ENCODE data around the gene ISYNA1. TPM values are rescaled to one million over a fixed set of nuclear protein-coding genes. Genes with fewer than 3 reads are reported as not detected.

ISYNA1 gene
- total and polyA plus RNA-seq, 10 donors, result 31.7 to 82.3 (median 45.4) TPM

- no peaks in the 10 kb centered on the region for H3K27me3 ChIP-seq (replicated peaks in 1 of 7)
These were observed 37.1 kb upstream of the ISYNA1 start for GRCh38 chr19:18475004-18475453.

GRCh38 chr19:18474366-18474887 is 36.5 kb upstream of the ISYNA1 start:
- Histone ChIP-seq H3K27me3 (replicated peaks in 1 of 7) (no peaks in the 10 kb centered on the region), H3K4me1 (peaks cover 26 to 99% (median 78%) of the 10 kb centered on the region in 6 donors), H3K36me3 (peaks cover 0 to 38% (median 21%) of the 10 kb centered on the region in 6 donors), H3K4me3 (no peak overlapping the region), H3K27ac (peak overlapping the region in 5 of 8 donors; percentile 22 to 91 (median 86)), H3K9me3 (no peaks in the 10 kb centered on the region)
- intact Hi-C loops (cut with DNase I; ENCODE audit: low total_unique reads), result no loop called here
- 84 to 95% (median 88%) methylated on average over 9 to 13 of the region's 13 CpGs for WGBS, 5 donors
- TF ChIP-seq POLR2A (IDR thresholded peaks at IDR 0.05) (no peak), POLR2AphosphoS5 (IDR thresholded peaks at IDR 0.05) (no peak)
- TF ChIP-seq, protein P1, sequence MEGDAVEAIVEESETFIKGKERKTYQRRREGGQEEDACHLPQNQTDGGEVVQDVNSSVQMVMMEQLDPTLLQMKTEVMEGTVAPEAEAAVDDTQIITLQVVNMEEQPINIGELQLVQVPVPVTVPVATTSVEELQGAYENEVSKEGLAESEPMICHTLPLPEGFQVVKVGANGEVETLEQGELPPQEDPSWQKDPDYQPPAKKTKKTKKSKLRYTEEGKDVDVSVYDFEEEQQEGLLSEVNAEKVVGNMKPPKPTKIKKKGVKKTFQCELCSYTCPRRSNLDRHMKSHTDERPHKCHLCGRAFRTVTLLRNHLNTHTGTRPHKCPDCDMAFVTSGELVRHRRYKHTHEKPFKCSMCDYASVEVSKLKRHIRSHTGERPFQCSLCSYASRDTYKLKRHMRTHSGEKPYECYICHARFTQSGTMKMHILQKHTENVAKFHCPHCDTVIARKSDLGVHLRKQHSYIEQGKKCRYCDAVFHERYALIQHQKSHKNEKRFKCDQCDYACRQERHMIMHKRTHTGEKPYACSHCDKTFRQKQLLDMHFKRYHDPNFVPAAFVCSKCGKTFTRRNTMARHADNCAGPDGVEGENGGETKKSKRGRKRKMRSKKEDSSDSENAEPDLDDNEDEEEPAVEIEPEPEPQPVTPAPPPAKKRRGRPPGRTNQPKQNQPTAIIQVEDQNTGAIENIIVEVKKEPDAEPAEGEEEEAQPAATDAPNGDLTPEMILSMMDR (IDR thresholded peaks at IDR 0.05 in 8 of 11, conservative IDR thresholded peaks at IDR 0.05 in 3 of 11), result no peak
- DNase-seq, result peak; percentile 63

More at GRCh38 chr19:18475004-18475453, 37.1 kb upstream of the ISYNA1 start:
- WGBS, 5 donors, result 72 to 77% (median 73%) methylated on average over 5 of the region's 5 CpGs
- intact Hi-C loops (cut with DNase I; ENCODE audit: low total_unique reads), result no loop called here
- Histone ChIP-seq H3K4me1 (peaks cover 32 to 99% (median 78%) of the 10 kb centered on the region in 6 donors), H3K27ac (peak overlapping the region in 6 of 8 donors; percentile 14 to 91 (median 56)), H3K36me3 (peaks cover 0 to 36% (median 21%) of the 10 kb centered on the region in 6 donors), H3K4me3 (no peak overlapping the region), H3K9me3 (no peaks in the 10 kb centered on the region)
- no peak for DNase-seq
- TF ChIP-seq, protein P1 (IDR thresholded peaks at IDR 0.05 in 8 of 11, conservative IDR thresholded peaks at IDR 0.05 in 3 of 11), result no peak
- TF ChIP-seq POLR2A (IDR thresholded peaks at IDR 0.05) (no peak), POLR2AphosphoS5 (IDR thresholded peaks at IDR 0.05) (no peak)

- Histone ChIP-seq H3K27me3 (replicated peaks in 1 of 7) (no peaks in the 10 kb centered on the region), H3K9me3 (no peaks in the 10 kb centered on the region), H3K27ac (peak overlapping the region in 5 of 8 donors; percentile 8 to 91 (median 86)), H3K4me3 (no peak overlapping the region), H3K36me3 (peaks cover 0 to 45% (median 21%) of the 10 kb centered on the region in 6 donors), H3K4me1 (peaks cover 19 to 99% (median 74%) of the 10 kb centered on the region in 6 donors)
- 92 to 97% (median 96%) methylated on average over 6 to 8 of the region's 8 CpGs for WGBS, 5 donors
- peak; percentile 71 for DNase-seq
- intact Hi-C loops (cut with DNase I; ENCODE audit: low total_unique reads), result no loop called here
- TF ChIP-seq POLR2AphosphoS5 (IDR thresholded peaks at IDR 0.05) (no peak), POLR2A (IDR thresholded peaks at IDR 0.05) (no peak)
These were observed 35.8 kb upstream of the ISYNA1 start for GRCh38 chr19:18473706-18474087.

- peaks cover 14 to 99% (median 68%) of the 10 kb centered on the region in 6 donors for H3K4me1 ChIP-seq
- H3K4me3 ChIP-seq, result no peak overlapping the region
- H3K36me3 ChIP-seq, result peaks cover 0 to 48% (median 21%) of the 10 kb centered on the region in 6 donors
- intact Hi-C loops (cut with DNase I; ENCODE audit: low total_unique reads), result no loop called here
- H3K27ac ChIP-seq, result peak overlapping the region in 5 of 8 donors; percentile 8 to 91 (median 86)
- WGBS, 5 donors, result 73 to 87% (median 77%) methylated on average over 8 of the region's 8 CpGs
- TF ChIP-seq POLR2A (IDR thresholded peaks at IDR 0.05), result no peak
- TF ChIP-seq, protein P1 (IDR thresholded peaks at IDR 0.05 in 8 of 11, conservative IDR thresholded peaks at IDR 0.05 in 3 of 11), result no peak
- H3K27me3 ChIP-seq (replicated peaks in 1 of 7), result no peaks in the 10 kb centered on the region
- no peaks in the 10 kb centered on the region for H3K9me3 ChIP-seq
- peak; percentile 67 for DNase-seq
These were observed 35.2 kb upstream of the ISYNA1 start for GRCh38 chr19:18473003-18473705.
